ENCODE measurements around the gene SPDYE1. TPM values are rescaled to one million over a fixed set of nuclear protein-coding genes. Genes with fewer than 3 reads are reported as not detected.

SPDYE1 gene
- total and polyA plus RNA-seq, 2 of the 13 experiments (the other 11 are each of a cell fraction or from before 2014, with no cell fraction given): not detected

DNA sequence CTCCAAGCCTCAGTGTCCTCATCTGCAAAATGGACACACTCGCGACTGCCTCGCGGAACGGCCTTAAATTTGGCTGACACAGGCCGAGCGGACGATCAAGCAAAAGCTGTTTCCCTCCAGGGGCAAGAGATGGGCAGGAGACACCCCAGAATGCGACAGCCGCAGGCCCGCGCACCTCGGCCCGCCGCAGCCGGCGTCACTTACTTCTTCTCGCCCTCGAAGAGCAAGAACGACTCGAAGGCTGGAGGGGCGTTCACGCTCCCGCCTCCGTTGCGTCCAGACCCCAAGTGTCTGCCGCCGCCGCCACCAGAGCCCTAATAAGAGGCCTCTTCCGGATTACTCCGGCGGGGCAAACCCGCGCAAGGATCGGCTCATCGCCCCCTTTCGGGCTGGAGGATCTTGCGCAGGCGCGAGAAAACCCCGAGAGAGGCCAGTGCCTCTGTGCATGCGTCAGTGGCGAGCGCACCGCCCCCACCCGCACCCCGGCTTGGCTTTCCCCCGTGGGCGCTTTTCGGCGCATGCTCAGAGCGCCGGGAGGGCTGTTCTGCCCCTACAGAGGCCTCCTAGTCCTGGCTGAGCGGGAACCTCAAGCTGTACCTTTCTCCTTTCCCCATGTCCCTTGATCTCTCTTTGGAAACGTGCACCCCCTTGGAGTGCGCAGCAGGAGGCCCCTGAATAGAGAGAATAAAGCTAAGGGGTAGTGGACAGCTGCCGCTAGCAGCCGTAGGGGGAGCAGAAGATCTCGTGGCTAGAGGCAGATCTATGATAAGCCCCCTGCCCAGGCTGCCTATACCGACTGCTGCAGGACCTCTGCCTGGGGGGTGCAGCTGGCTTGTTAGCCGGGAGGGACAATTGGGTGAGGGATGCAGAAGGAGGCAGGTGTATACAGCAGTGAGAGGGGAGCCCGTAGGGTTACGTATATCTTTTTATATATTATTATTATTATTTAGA, 21.4 kb downstream of the SPDYE1 start (continued):
- TF ChIP-seq, protein P1, sequence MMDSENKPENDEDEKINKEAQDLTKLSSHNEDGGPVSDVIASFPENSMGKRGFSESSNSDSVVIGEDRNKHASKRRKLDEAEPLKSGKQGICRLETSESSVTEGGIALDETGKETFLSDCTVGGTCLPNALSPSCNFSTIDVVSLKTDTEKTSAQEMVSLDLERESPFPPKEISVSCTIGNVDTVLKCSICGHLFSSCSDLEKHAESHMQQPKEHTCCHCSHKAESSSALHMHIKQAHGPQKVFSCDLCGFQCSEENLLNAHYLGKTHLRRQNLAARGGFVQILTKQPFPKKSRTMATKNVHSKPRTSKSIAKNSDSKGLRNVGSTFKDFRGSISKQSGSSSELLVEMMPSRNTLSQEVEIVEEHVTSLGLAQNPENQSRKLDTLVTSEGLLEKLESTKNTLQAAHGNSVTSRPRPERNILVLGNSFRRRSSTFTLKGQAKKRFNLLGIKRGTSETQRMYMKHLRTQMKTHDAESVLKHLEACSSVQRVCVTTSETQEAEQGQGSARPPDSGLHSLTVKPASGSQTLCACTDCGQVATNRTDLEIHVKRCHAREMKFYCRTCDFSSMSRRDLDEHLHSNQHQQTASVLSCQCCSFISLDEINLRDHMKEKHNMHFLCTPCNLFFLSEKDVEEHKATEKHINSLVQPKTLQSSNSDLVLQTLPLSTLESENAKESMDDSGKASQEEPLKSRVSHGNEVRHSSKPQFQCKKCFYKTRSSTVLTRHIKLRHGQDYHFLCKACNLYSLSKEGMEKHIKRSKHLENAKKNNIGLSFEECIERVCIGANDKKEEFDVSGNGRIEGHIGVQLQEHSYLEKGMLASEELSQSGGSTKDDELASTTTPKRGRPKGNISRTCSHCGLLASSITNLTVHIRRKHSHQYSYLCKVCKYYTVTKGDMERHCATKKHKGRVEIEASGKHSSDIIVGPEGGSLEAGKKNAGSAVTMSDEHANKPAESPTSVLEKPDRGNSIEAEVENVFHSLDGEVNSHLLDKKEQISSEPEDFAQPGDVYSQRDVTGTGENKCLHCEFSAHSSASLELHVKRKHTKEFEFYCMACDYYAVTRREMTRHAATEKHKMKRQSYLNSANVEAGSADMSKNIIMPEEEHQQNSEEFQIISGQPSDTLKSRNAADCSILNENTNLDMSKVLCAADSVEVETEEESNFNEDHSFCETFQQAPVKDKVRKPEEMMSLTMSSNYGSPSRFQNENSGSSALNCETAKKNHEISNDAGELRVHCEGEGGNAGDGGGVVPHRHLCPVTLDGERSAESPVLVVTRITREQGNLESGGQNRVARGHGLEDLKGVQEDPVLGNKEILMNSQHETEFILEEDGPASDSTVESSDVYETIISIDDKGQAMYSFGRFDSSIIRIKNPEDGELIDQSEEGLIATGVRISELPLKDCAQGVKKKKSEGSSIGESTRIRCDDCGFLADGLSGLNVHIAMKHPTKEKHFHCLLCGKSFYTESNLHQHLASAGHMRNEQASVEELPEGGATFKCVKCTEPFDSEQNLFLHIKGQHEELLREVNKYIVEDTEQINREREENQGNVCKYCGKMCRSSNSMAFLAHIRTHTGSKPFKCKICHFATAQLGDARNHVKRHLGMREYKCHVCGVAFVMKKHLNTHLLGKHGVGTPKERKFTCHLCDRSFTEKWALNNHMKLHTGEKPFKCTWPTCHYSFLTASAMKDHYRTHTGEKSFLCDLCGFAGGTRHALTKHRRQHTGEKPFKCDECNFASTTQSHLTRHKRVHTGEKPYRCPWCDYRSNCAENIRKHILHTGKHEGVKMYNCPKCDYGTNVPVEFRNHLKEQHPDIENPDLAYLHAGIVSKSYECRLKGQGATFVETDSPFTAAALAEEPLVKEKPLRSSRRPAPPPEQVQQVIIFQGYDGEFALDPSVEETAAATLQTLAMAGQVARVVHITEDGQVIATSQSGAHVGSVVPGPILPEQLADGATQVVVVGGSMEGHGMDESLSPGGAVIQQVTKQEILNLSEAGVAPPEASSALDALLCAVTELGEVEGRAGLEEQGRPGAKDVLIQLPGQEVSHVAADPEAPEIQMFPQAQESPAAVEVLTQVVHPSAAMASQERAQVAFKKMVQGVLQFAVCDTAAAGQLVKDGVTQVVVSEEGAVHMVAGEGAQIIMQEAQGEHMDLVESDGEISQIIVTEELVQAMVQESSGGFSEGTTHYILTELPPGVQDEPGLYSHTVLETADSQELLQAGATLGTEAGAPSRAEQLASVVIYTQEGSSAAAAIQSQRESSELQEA (CRISPR knock-in tag; IDR thresholded peaks at IDR 0.05; ENCODE audit: not compliant biosample characterization): peak; percentile 72
- TF ChIP-seq FOXC1 (CRISPR knock-in tag; IDR thresholded peaks at IDR 0.05; ENCODE audit: borderline replicate concordance): peak; percentile 80; the same call in 1 of the 2 replicates
- peak; percentile 87; the same call in 1 of the 2 replicates for TF ChIP-seq ZNF556 (CRISPR knock-in tag; IDR thresholded peaks at IDR 0.05; ENCODE audit: borderline replicate concordance)
- TF ChIP-seq ZNF766 (CRISPR knock-in tag; IDR thresholded peaks at IDR 0.05; ENCODE audit: borderline replicate concordance): 0 out of 2 replicates have a peak, but pooled peaks have one; percentile 19
- TF ChIP-seq, protein P2, sequence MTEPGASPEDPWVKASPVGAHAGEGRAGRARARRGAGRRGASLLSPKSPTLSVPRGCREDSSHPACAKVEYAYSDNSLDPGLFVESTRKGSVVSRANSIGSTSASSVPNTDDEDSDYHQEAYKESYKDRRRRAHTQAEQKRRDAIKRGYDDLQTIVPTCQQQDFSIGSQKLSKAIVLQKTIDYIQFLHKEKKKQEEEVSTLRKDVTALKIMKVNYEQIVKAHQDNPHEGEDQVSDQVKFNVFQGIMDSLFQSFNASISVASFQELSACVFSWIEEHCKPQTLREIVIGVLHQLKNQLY (CRISPR knock-in tag; IDR thresholded peaks at IDR 0.05): 0 out of 2 replicates have a peak, but pooled peaks have one; percentile 27
- peak; percentile 76 for TF ChIP-seq SALL1 (CRISPR knock-in tag; IDR thresholded peaks at IDR 0.05)
- TF ChIP-seq, protein P3, sequence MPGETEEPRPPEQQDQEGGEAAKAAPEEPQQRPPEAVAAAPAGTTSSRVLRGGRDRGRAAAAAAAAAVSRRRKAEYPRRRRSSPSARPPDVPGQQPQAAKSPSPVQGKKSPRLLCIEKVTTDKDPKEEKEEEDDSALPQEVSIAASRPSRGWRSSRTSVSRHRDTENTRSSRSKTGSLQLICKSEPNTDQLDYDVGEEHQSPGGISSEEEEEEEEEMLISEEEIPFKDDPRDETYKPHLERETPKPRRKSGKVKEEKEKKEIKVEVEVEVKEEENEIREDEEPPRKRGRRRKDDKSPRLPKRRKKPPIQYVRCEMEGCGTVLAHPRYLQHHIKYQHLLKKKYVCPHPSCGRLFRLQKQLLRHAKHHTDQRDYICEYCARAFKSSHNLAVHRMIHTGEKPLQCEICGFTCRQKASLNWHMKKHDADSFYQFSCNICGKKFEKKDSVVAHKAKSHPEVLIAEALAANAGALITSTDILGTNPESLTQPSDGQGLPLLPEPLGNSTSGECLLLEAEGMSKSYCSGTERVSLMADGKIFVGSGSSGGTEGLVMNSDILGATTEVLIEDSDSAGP (CRISPR knock-in tag; IDR thresholded peaks at IDR 0.05; ENCODE audit: borderline replicate concordance): peak; percentile 85
- peak; percentile 56; the same call in 1 of the 2 replicates for TF ChIP-seq ZNF547 (CRISPR knock-in tag; IDR thresholded peaks at IDR 0.05)
- TF ChIP-seq, protein P4, sequence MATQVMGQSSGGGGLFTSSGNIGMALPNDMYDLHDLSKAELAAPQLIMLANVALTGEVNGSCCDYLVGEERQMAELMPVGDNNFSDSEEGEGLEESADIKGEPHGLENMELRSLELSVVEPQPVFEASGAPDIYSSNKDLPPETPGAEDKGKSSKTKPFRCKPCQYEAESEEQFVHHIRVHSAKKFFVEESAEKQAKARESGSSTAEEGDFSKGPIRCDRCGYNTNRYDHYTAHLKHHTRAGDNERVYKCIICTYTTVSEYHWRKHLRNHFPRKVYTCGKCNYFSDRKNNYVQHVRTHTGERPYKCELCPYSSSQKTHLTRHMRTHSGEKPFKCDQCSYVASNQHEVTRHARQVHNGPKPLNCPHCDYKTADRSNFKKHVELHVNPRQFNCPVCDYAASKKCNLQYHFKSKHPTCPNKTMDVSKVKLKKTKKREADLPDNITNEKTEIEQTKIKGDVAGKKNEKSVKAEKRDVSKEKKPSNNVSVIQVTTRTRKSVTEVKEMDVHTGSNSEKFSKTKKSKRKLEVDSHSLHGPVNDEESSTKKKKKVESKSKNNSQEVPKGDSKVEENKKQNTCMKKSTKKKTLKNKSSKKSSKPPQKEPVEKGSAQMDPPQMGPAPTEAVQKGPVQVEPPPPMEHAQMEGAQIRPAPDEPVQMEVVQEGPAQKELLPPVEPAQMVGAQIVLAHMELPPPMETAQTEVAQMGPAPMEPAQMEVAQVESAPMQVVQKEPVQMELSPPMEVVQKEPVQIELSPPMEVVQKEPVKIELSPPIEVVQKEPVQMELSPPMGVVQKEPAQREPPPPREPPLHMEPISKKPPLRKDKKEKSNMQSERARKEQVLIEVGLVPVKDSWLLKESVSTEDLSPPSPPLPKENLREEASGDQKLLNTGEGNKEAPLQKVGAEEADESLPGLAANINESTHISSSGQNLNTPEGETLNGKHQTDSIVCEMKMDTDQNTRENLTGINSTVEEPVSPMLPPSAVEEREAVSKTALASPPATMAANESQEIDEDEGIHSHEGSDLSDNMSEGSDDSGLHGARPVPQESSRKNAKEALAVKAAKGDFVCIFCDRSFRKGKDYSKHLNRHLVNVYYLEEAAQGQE (IDR thresholded peaks at IDR 0.05; ENCODE audit: borderline replicate concordance in 1 of 2, low read depth in 1 of 2, low read length in 2 of 2): peak in 1 of 2 experiments; percentile 43; a peak in 1 of 4 replicates
